PC-9 (cell line): ENCODE measurements around the gene MRGPRX2. TPM values are rescaled to one million over a fixed set of nuclear protein-coding genes. Genes with fewer than 3 reads are reported as not detected.
A peak's percentile ranks its signal among the peaks of the same experiment; 100 is the strongest.

Experiments
- BruUV-seq: library from RNA; stranded (reverse); fragments of 400-500 nt; replicated peaks from 2 replicates; lab custom pipeline; 2021; lab: Mats Ljungman, UMichigan
- CTCF ChIA-PET: fragments of 300-600 bp; sonication (Branson Sonifier 250); formaldehyde crosslinking; loops from one replicate; lab custom pipeline; 2022; ENCODE audit warnings: antibody characterized with exemption; lab: Charles Lee
- POLR2A ChIA-PET: fragments of 300-600 bp; sonication (Branson Sonifier 250); formaldehyde crosslinking; loops from one replicate; lab custom pipeline; 2022; ENCODE audit warnings: antibody characterized with exemption; ENCODE audit not compliant: unreplicated experiment; lab: Charles Lee
- DNase-seq, 2 experiments: peaks; one replicate each; pipeline versions ENCODE4 v3.0.0 to v3.0.0-alpha.2; 2015 to 2022; ENCODE audit warnings: mixed read lengths in 1 of 2
- H2AFZ ChIP-seq: fragments of 200-600 bp; sonication (generic); 2 replicates; pipeline ENCODE4 v1.8.1; 2017; ENCODE audit warnings: antibody characterized with exemption
- H3F3A ChIP-seq: fragments of 200-600 bp; sonication (generic); 2 replicates; pipeline ENCODE4 v1.8.1; 2017; ENCODE audit warnings: antibody characterized with exemption, mild to moderate bottlenecking, low read depth; ENCODE audit not compliant: insufficient read depth
- H3K27ac ChIP-seq: fragments of 200-600 bp; sonication (generic); 2 replicates; pipeline ENCODE4 v1.6.1; 2016; ENCODE audit warnings: mixed run types
- H3K27me3 ChIP-seq: fragments of 200-600 bp; sonication (generic); 2 replicates; pipeline ENCODE4 v1.6.1; 2016; ENCODE audit warnings: low read depth, mixed run types; ENCODE audit not compliant: insufficient read depth
- H3K36me3 ChIP-seq: fragments of 200-600 bp; sonication (generic); 2 replicates; pipeline ENCODE4 v1.6.1; 2016; ENCODE audit warnings: low read depth, mixed run types
- H3K4me1 ChIP-seq: fragments of 200-600 bp; sonication (generic); replicated peaks from 2 replicates; pipeline ENCODE4 v1.6.1; 2016; ENCODE audit warnings: mixed run types; ENCODE audit not compliant: insufficient read depth
- H3K4me2 ChIP-seq: fragments of 200-600 bp; sonication (generic); 2 replicates; pipeline ENCODE4 v1.6.1; 2017; ENCODE audit warnings: mixed run types
- H3K4me3 ChIP-seq: fragments of 200-600 bp; sonication (generic); 2 replicates; pipeline ENCODE4 v1.6.1; 2016; ENCODE audit warnings: mixed run types
- H3K79me2 ChIP-seq: fragments of 200-600 bp; sonication (generic); 2 replicates; pipeline ENCODE4 v1.6.1; 2017; ENCODE audit warnings: low read depth, mixed run types
- H3K9me2 ChIP-seq: fragments of 200-600 bp; sonication (generic); 2 replicates; pipeline ENCODE4 v1.8.1; 2017; ENCODE audit warnings: mild to moderate bottlenecking; ENCODE audit not compliant: insufficient read depth
- H3K9me3 ChIP-seq: fragments of 200-600 bp; sonication (generic); 2 replicates; pipeline ENCODE4 v1.8.1; 2016; ENCODE audit warnings: low read depth; ENCODE audit not compliant: insufficient read depth
- H4K20me1 ChIP-seq: fragments of 200-600 bp; sonication (generic); 2 replicates; pipeline ENCODE4 v1.8.1; 2017; ENCODE audit not compliant: insufficient read depth
- EZH2 ChIP-seq: fragments of 200-600 bp; sonication (generic); IDR thresholded peaks from 2 replicates; pipeline ENCODE4 v1.8.0; 2017; ENCODE audit warnings: antibody characterized with exemption, low read depth
- intact Hi-C: fragments of 100-400 bp; cut with micrococcal nuclease; formaldehyde crosslinking; loops from one replicate; pipeline ENCODE4 v1.10.0; 2022; ENCODE audit not compliant: unreplicated experiment
- total RNA-seq: library from RNA; stranded (reverse); gene quantifications from 2 replicates; pipeline ENCODE4 v1.2.3, GENCODE V29; 2021
- TF ChIP-seq, protein P1 (sequence below): fragments of 200-600 bp; sonication (generic); conservative IDR thresholded peaks from 2 replicates; pipeline ENCODE4 v1.6.1; 2017; ENCODE audit warnings: mixed run types, antibody characterized with exemption, mild to moderate bottlenecking, moderate library complexity

MRGPRX2 gene
- total RNA-seq, 1 experiment from 2014 or later, result not detected

DNA sequence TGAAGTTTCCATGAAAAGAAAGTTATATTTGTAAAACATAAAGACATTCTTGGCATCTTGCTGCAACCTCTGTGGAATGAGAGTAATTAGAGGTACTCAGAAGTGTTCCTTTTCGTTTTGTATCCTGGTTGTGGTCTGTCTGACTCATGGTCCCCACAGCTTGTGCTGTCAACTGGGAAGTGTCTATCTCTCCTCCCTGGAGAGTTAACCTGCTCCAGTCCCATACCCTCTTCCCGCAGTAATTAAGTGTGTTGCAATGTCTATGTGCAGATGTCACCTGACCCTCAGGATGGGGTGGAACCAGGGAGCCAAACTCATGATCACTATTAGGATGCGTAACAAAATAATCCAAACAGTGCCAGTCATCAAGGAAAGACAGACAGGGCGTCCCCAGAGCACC, 33.5 kb upstream of the MRGPRX2 start:
- CTCF ChIA-PET, result interaction anchor here (1.6 kb wide), 1 partner anchor 14 kb away, joined by 4 read pairs; no protein-coding TSS in a partner anchor
- H3K79me2 ChIP-seq, result no peaks in the 10 kb centered on the region
- peaks cover 24% of the 10 kb centered on the region for H3F3A ChIP-seq
- POLR2A ChIA-PET, result no interaction called here
- no peaks in the 10 kb centered on the region for H3K9me2 ChIP-seq
- H3K4me2 ChIP-seq, result peak overlapping the region; percentile 50
- no peak overlapping the region for H2AFZ ChIP-seq
- intact Hi-C loops, result loop anchor here (1.0 kb wide), 1 partner anchor 8 kb away; no protein-coding TSS in a partner anchor
- H3K36me3 ChIP-seq, result no peaks in the 10 kb centered on the region
- TF ChIP-seq, protein P1, sequence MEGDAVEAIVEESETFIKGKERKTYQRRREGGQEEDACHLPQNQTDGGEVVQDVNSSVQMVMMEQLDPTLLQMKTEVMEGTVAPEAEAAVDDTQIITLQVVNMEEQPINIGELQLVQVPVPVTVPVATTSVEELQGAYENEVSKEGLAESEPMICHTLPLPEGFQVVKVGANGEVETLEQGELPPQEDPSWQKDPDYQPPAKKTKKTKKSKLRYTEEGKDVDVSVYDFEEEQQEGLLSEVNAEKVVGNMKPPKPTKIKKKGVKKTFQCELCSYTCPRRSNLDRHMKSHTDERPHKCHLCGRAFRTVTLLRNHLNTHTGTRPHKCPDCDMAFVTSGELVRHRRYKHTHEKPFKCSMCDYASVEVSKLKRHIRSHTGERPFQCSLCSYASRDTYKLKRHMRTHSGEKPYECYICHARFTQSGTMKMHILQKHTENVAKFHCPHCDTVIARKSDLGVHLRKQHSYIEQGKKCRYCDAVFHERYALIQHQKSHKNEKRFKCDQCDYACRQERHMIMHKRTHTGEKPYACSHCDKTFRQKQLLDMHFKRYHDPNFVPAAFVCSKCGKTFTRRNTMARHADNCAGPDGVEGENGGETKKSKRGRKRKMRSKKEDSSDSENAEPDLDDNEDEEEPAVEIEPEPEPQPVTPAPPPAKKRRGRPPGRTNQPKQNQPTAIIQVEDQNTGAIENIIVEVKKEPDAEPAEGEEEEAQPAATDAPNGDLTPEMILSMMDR, result no peak
- TF ChIP-seq EZH2, result no peak
- no peak overlapping the region for H3K4me3 ChIP-seq
- H3K4me1 ChIP-seq, result peaks cover 57% of the 10 kb centered on the region
- no peaks in the 10 kb centered on the region for H4K20me1 ChIP-seq
- H3K9me3 ChIP-seq, result 0 out of 2 replicates have a peak, but pooled peaks cover 2% of the 10 kb centered on the region
- H3K27me3 ChIP-seq, result no peaks in the 10 kb centered on the region
- H3K27ac ChIP-seq, result peak overlapping the region; percentile 81
- BruUV-seq, result no TSS peak
- peak; percentile 57 to 97 for DNase-seq

DNA sequence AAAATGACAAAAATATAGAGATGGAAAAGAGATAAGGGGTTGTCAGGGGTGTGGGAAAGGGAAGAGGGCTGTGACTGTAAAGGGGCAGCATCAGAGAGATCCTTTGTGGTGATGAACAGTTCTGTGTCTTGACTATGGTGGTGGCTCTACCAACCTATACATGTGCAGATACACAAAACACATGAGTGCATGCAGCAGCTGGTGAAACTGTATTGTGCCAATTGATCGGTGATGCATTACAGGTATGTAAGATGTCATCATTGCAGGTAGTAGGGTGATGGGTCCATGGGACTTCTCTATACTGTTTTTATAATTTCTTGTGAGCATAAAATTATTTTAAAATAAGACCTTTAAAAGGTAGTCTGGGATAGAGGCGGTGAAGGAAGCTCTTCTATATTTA, 32.3 kb upstream of the MRGPRX2 start:
- H3K4me3 ChIP-seq, result no peak overlapping the region
- no peaks in the 10 kb centered on the region for H3K79me2 ChIP-seq
- 0 out of 2 replicates have a peak, but pooled peaks cover 7% of the 10 kb centered on the region for H3K9me3 ChIP-seq
- no peaks in the 10 kb centered on the region for H4K20me1 ChIP-seq
- H3K4me2 ChIP-seq, result no peak overlapping the region
- no peak overlapping the region for H2AFZ ChIP-seq
- H3K27ac ChIP-seq, result peak overlapping the region; percentile 81; the same call in 1 of the 2 replicates
- no peaks in the 10 kb centered on the region for H3K36me3 ChIP-seq
- CTCF ChIA-PET, result interaction anchor here (1.6 kb wide), 1 partner anchor 13 kb away, joined by 4 read pairs; no protein-coding TSS in a partner anchor
- peaks cover 35% of the 10 kb centered on the region for H3F3A ChIP-seq
- BruUV-seq, result no TSS peak
- POLR2A ChIA-PET, result no interaction called here
- peaks cover 68% of the 10 kb centered on the region for H3K4me1 ChIP-seq
- intact Hi-C loops, result no loop called here
- H3K9me2 ChIP-seq, result no peaks in the 10 kb centered on the region
- TF ChIP-seq EZH2, result no peak
- TF ChIP-seq, protein P1, result no peak
- H3K27me3 ChIP-seq, result no peaks in the 10 kb centered on the region
- DNase-seq, result no peak

DNA sequence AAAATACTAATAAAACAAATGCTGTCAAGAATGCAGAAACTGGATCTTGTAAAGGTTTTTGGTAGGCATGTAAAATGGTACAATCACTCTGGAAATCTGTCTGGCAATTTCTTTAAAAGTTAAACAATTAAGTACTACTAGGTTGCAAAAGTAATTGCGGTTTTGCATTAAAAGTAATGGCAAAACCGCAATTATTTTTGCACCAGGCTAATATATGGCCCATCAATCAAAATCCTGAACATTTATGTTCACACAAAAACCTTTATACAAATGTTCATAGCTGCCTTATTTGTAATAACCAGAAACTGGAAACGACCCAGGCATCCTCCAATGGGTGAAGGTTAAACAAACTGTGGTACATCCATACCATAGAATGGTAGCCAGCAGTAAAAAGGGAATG, 31.8 kb upstream of the MRGPRX2 start:
- intact Hi-C loops, result no loop called here

More for the DNA sequence above, 31.8 kb upstream of the MRGPRX2 start:
- H3K9me3 ChIP-seq, result 0 out of 2 replicates have a peak, but pooled peaks cover 7% of the 10 kb centered on the region
- no peak overlapping the region for H3K4me2 ChIP-seq
- peaks cover 39% of the 10 kb centered on the region for H3F3A ChIP-seq
- no peaks in the 10 kb centered on the region for H4K20me1 ChIP-seq
- BruUV-seq, result no TSS peak
- H3K27ac ChIP-seq, result no peak overlapping the region
- no peak for DNase-seq
- H3K27me3 ChIP-seq, result no peaks in the 10 kb centered on the region
- H3K4me1 ChIP-seq, result peaks cover 74% of the 10 kb centered on the region
- CTCF ChIA-PET, result interaction anchor here (0.6 to 1.6 kb wide), 2 partner anchors 12 to 317 kb away, joined by 3 to 4 read pairs; no protein-coding TSS in a partner anchor
- no peaks in the 10 kb centered on the region for H3K36me3 ChIP-seq
- POLR2A ChIA-PET, result no interaction called here
- TF ChIP-seq EZH2, result no peak
- TF ChIP-seq, protein P1, result no peak
- no peaks in the 10 kb centered on the region for H3K9me2 ChIP-seq
- H3K79me2 ChIP-seq, result no peaks in the 10 kb centered on the region
- no peak overlapping the region for H2AFZ ChIP-seq
- H3K4me3 ChIP-seq, result no peak overlapping the region
